Measurements from ENCODE around the gene POMGNT2.

The POMGNT2 gene

GRCh38 chr3:43102773-43103480 is 3.0 kb downstream of the POMGNT2 start:
- no peak for DNase-seq (ENCODE audit: low read depth in 2 of 2)

GRCh38 chr3:43098761-43099160 is 7.1 kb downstream of the POMGNT2 start:
- DNase-seq (ENCODE audit: low read depth in 2 of 2): no peak

- no peak for DNase-seq (ENCODE audit: low read depth in 2 of 2)
Measured at GRCh38 chr3:43097400-43098080, 8.3 kb downstream of the POMGNT2 start.

GRCh38 chr3:43096761-43097160 is 9.1 kb downstream of the POMGNT2 start:
- DNase-seq (ENCODE audit: low read depth in 2 of 2): no peak

- DNase-seq (ENCODE audit: low read depth in 2 of 2): no peak
Measured at GRCh38 chr3:43095370-43095769, 10.5 kb downstream of the POMGNT2 start.

- DNase-seq (ENCODE audit: low read depth in 2 of 2): no peak
Measured at GRCh38 chr3:43094851-43095250, 11.0 kb downstream of the POMGNT2 start.

- no peak for DNase-seq (ENCODE audit: low read depth in 2 of 2)
Measured at GRCh38 chr3:43094381-43094780, 11.5 kb downstream of the POMGNT2 start.

GRCh38 chr3:43093974-43094373 is 11.9 kb downstream of the POMGNT2 start:
- no peak for DNase-seq (ENCODE audit: low read depth in 2 of 2)

GRCh38 chr3:43093006-43093405 is 12.9 kb downstream of the POMGNT2 start:
- DNase-seq (ENCODE audit: low read depth in 2 of 2): no peak

GRCh38 chr3:43091481-43091880 is 14.4 kb downstream of the POMGNT2 start:
- DNase-seq (ENCODE audit: low read depth in 2 of 2): no peak

- DNase-seq (ENCODE audit: low read depth in 2 of 2): no peak
Measured at GRCh38 chr3:43090238-43090637, 15.6 kb downstream of the POMGNT2 start.

- DNase-seq (ENCODE audit: low read depth in 2 of 2): no peak
Measured at GRCh38 chr3:43089081-43089480, 16.8 kb downstream of the POMGNT2 start.

GRCh38 chr3:43087249-43087776 is 18.6 kb downstream of the POMGNT2 start:
- no peak for DNase-seq (ENCODE audit: low read depth in 2 of 2)

GRCh38 chr3:43086460-43087165 is 19.3 kb downstream of the POMGNT2 start:
- no peak for DNase-seq (ENCODE audit: low read depth in 2 of 2)

GRCh38 chr3:43082457-43082856 is 23.4 kb downstream of the POMGNT2 start:
- no peak for DNase-seq (ENCODE audit: low read depth in 2 of 2)

GRCh38 chr3:43081796-43082195 is 24.1 kb downstream of the POMGNT2 start:
- DNase-seq (ENCODE audit: low read depth in 2 of 2): no peak

GRCh38 chr3:43080726-43081568 is 24.9 kb downstream of the POMGNT2 start:
- no peak for DNase-seq (ENCODE audit: low read depth in 2 of 2)

GRCh38 chr3:43079536-43080332 is 26.1 kb downstream of the POMGNT2 start:
- DNase-seq (ENCODE audit: low read depth in 2 of 2): no peak

- DNase-seq (ENCODE audit: low read depth in 2 of 2): no peak
Measured at GRCh38 chr3:43077707-43078106, 28.2 kb downstream of the POMGNT2 start.

GRCh38 chr3:43077261-43077660 is 28.6 kb downstream of the POMGNT2 start:
- DNase-seq (ENCODE audit: low read depth in 2 of 2): no peak

- DNase-seq (ENCODE audit: low read depth in 2 of 2): no peak
Measured at GRCh38 chr3:43076857-43077256, 29.0 kb downstream of the POMGNT2 start.

All from activated CD8-positive, alpha-beta memory T cell treated with anti-CD3 and anti-CD28 coated beads for 4 hours (primary cell).